HCT116 (cell line): Measurements from ENCODE around the gene THSD7B. TPM values are rescaled to one million over a fixed set of nuclear protein-coding genes. Genes with fewer than 3 reads are reported as not detected.

Experiments used
- ATAC-seq: fragments of 200-7000 bp; cut with Tn5 transposase; 2 replicates; pipeline ENCODE4 v1.9.1; 2020; ENCODE audit warnings: mild to moderate bottlenecking, moderate library complexity
- BruUV-seq: library from RNA; stranded (reverse); fragments of 400-500 nt; replicated peaks from 2 replicates; lab custom pipeline; 2021; lab: Mats Ljungman, UMichigan
- CTCF ChIA-PET: fragments of 300-600 bp; sonication (Branson Sonifier 250); formaldehyde crosslinking; loops from one replicate; lab custom pipeline; 2021; ENCODE audit warnings: antibody characterized with exemption; lab: Charles Lee
- POLR2A ChIA-PET: fragments of 300-600, 350-600 bp; sonication (Branson Sonifier 250); formaldehyde crosslinking; loops from one replicate; lab custom pipeline; 2021; ENCODE audit warnings: antibody characterized with exemption; lab: Charles Lee
- RAD21 ChIA-PET, 2 experiments: fragments of 300-600 bp; sonication (Branson Sonifier 250); formaldehyde crosslinking; loops; one replicate each; lab custom pipeline; 2023; ENCODE audit warnings: low total read pairs in 2 of 2; ENCODE audit not compliant: uncharacterized antibody in 2 of 2, unreplicated experiment in 2 of 2, low non-redundant PET in 1 of 2; lab: Charles Lee
- DNase-seq: peaks from one replicate; pipeline ENCODE4 v3.0.0-alpha.2; 2010; ENCODE audit warnings: low read depth, low spot score
- H2AFZ ChIP-seq: fragments of 200-600 bp; shearing (Covaris generic), sonication (generic); 2 replicates; pipeline ENCODE4 v1.6.1; 2017; ENCODE audit warnings: low read depth, mixed run types, mixed read lengths, antibody characterized with exemption, low read length; ENCODE audit not compliant: poor library complexity, severe bottlenecking
- H3K27ac ChIP-seq: 2 replicates; pipeline ENCODE4 v1.5.1; 2012; ENCODE audit warnings: low read depth, low read length
- H3K27me3 ChIP-seq: fragments of 200-600 bp; sonication (generic); 2 replicates; pipeline ENCODE4 v1.6.1; 2016; ENCODE audit warnings: mixed run types, low read length, mixed read lengths; ENCODE audit not compliant: insufficient read depth
- H3K36me3 ChIP-seq, 2 experiments: fragments of 200-500 bp in 1 of 2; fragments of 200-600 bp in 1 of 2; sonication (Bioruptor generic) in 1 of 2; sonication (generic) in 1 of 2; 2 replicates each; pipeline versions ENCODE4 v1.5.1 to v1.6.1; 2014 to 2016; ENCODE audit warnings: low read length in 2 of 2, inconsistent platforms in 1 of 2, mixed read lengths in 1 of 2, mixed run types in 1 of 2; ENCODE audit not compliant: insufficient read depth in 2 of 2, control insufficient read depth in 1 of 2
- H3K4me1 ChIP-seq, 2 experiments: fragments of 200-600 bp in 1 of 2; sonication (generic) in 1 of 2; 2 replicates each; pipeline versions ENCODE4 v1.5.1 to v1.6.1; 2012 to 2017; ENCODE audit warnings: low read length in 2 of 2, inconsistent platforms in 1 of 2, mild to moderate bottlenecking in 1 of 2, mixed read lengths in 1 of 2, mixed run types in 1 of 2, moderate library complexity in 1 of 2; ENCODE audit not compliant: insufficient read depth in 2 of 2, control insufficient read depth in 1 of 2
- H3K4me2 ChIP-seq: fragments of 200-600 bp; sonication (generic); 2 replicates; pipeline ENCODE4 v1.6.1; 2017; ENCODE audit warnings: mixed run types, low read length, mixed read lengths
- H3K4me3 ChIP-seq, 2 experiments: fragments of 200-600 bp in 1 of 2; sonication (generic) in 1 of 2; replicated peaks in 1 of 2; 2 replicates each; pipeline ENCODE4 v1.5.1; 2011 to 2016; ENCODE audit warnings: low read length in 2 of 2, control low read depth in 1 of 2, low read depth in 1 of 2, mild to moderate bottlenecking in 1 of 2, mixed read lengths in 1 of 2, mixed run types in 1 of 2
- H3K79me2 ChIP-seq: fragments of 200-600 bp; sonication (generic); 2 replicates; pipeline ENCODE4 v1.6.1; 2017; ENCODE audit warnings: mild to moderate bottlenecking, mixed run types, low read length, moderate library complexity, mixed read lengths; ENCODE audit not compliant: insufficient read depth
- H3K9ac ChIP-seq: fragments of 200-600 bp; sonication (generic); 2 replicates; pipeline ENCODE4 v1.6.1; 2016; ENCODE audit warnings: low read length, mixed read lengths
- H3K9me2 ChIP-seq: fragments of 200-600 bp; sonication (generic), shearing (Covaris generic); 2 replicates; pipeline ENCODE4 v1.6.1; 2017; ENCODE audit warnings: mixed run types, mild to moderate bottlenecking, moderate library complexity; ENCODE audit not compliant: insufficient read depth
- H3K9me3 ChIP-seq, 2 experiments: fragments of 200-500 bp in 1 of 2; fragments of 200-600 bp in 1 of 2; sonication (Bioruptor generic) in 1 of 2; sonication (generic) in 1 of 2; 2 replicates each; pipeline ENCODE4 v1.6.1; 2014 to 2017; ENCODE audit warnings: low read length in 2 of 2, mixed read lengths in 2 of 2, inconsistent platforms in 1 of 2, low read depth in 1 of 2, mild to moderate bottlenecking in 1 of 2, mixed run types in 1 of 2, moderate library complexity in 1 of 2; ENCODE audit not compliant: control insufficient read depth in 1 of 2, insufficient read depth in 1 of 2
- H4K20me1 ChIP-seq: fragments of 200-600 bp; sonication (generic), shearing (Covaris generic); 2 replicates; pipeline ENCODE4 v1.6.1; 2017; ENCODE audit warnings: mixed run types, mild to moderate bottlenecking, moderate library complexity; ENCODE audit not compliant: insufficient read depth
- CTCF ChIP-seq, 3 experiments: fragments of 200-600 bp in 1 of 3; sonication (generic) in 1 of 3; IDR thresholded peaks in 2 of 3; conservative IDR thresholded peaks in 1 of 3; 2 replicates each; pipeline ENCODE4 v1.5.1; 2012 to 2017; ENCODE audit warnings: low read depth in 2 of 3, low read length in 2 of 3, antibody characterized with exemption in 1 of 3, borderline replicate concordance in 1 of 3, control low read depth in 1 of 3, mild to moderate bottlenecking in 1 of 3, mixed read lengths in 1 of 3, mixed run types in 1 of 3, moderate library complexity in 1 of 3; ENCODE audit not compliant: insufficient read depth in 1 of 3
- EZH2 ChIP-seq: fragments of 200-600 bp; sonication (generic); IDR thresholded peaks from 2 replicates; pipeline ENCODE4 v1.6.1; 2017; ENCODE audit warnings: antibody characterized with exemption, mixed run types
- JUND ChIP-seq: IDR thresholded peaks from 2 replicates; pipeline ENCODE4 v1.6.1; 2012
- SIN3A ChIP-seq: IDR thresholded peaks from 2 replicates; pipeline ENCODE4 v1.6.1; 2012; ENCODE audit warnings: low read depth
- SRF ChIP-seq: IDR thresholded peaks from 2 replicates; pipeline ENCODE4 v1.6.1; 2012; ENCODE audit warnings: low read depth
- ZFX ChIP-seq: fragments of 450-650 bp; IDR thresholded peaks from 2 replicates; pipeline ENCODE4 v1.6.1; 2017
- intact Hi-C: fragments of 100-400 bp; cut with micrococcal nuclease; formaldehyde crosslinking; loops from 2 replicates; pipeline ENCODE4 v1.10.0; 2022
- total RNA-seq: library from RNA; stranded (reverse); gene quantifications from one replicate; pipeline ENCODE4 v1.2.1, GENCODE V29; 2021; ENCODE audit not compliant: unreplicated experiment
- TF ChIP-seq, protein P1 (sequence below): IDR thresholded peaks from 2 replicates; pipeline ENCODE4 v1.6.1; 2012

Gene THSD7B
- total RNA-seq, 1 experiment from 2014 or later, result not detected

DNA sequence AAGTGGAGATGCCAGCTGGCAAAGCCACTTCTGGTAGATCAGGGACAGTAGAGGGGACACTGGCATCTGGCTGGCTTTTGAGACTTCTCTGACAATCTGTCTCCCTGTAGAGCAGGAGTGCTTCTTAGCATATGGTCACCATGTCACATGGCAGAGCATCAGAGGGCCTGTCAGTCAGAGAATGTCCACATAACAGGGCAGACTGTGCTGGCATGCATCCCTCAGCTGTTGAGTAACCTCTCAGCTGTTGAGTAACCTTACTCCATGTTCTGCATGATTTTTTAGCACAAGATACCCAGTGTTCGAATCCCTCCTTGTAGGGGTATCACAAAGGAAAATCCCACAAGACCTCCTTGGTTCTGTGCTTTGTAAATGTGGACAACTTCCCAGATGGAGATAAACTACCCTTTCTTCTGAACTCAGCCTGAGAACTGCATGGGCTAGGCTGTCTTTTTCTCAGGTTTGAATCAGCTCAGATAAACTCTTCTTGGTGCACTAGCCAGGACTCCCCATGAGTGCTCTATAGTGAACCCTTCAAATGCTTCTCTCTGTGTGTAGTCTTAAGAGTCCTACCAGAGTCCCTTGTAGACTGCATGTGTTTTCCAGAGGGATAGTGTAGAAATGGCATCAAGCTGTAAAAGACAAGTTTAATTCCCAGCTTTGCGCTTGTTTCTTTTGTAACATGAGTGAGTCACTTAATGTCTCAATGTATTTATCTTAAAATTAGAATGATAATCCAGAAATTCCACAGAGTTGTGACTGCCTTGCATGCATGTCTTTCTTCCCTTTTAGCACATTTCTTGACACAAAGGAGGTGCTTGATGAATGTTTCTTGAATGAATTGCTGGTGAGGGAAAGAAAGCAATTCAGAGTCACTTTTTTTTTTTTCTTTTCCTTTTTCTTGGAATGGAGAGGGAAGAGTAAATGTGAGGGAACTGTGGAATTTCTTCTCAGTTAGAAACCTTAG is 756.6 kb downstream of the THSD7B start:
- RAD21 ChIA-PET, result no interaction called here
- ATAC-seq, result no peak

More for the DNA sequence above, 756.6 kb downstream of the THSD7B start:
- Histone ChIP-seq H3K9me2 (no peaks in the 10 kb centered on the region), H3K27ac (no peak overlapping the region), H3K9ac (no peak overlapping the region), H3K4me2 (no peak overlapping the region), H3K4me1 (no peaks in the 10 kb centered on the region), H3K9me3 (no peaks in the 10 kb centered on the region; a peak in 2 of 4 replicates), H2AFZ (no peak overlapping the region), H3K27me3 (no peaks in the 10 kb centered on the region), H3K79me2 (no peaks in the 10 kb centered on the region), H3K36me3 (no peaks in the 10 kb centered on the region), H4K20me1 (no peaks in the 10 kb centered on the region), H3K4me3 (no peak overlapping the region)
- POLR2A ChIA-PET, result no interaction called here
- CTCF ChIA-PET, result no interaction called here
- intact Hi-C loops, result no loop called here
- TF ChIP-seq JUND (no peak), SRF (no peak), CTCF (IDR thresholded peaks at IDR 0.05 in 2 of 3, conservative IDR thresholded peaks at IDR 0.05 in 1 of 3; ENCODE audit: borderline replicate concordance in 1 of 3, insufficient read depth in 1 of 3, low read depth in 2 of 3, low read length in 2 of 3) (no peak), ZFX (no peak), EZH2 (no peak), SIN3A (no peak)
- TF ChIP-seq, protein P1, sequence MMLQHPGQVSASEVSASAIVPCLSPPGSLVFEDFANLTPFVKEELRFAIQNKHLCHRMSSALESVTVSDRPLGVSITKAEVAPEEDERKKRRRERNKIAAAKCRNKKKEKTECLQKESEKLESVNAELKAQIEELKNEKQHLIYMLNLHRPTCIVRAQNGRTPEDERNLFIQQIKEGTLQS, result no peak
- no TSS peak for BruUV-seq
- DNase-seq, result no peak
